SU-DHL-6 (cell line): ENCODE measurements around the gene ISX.
"Not testable (repeated sequence)": the region's sequence is repeated elsewhere in the genome, so short reads cannot be mapped to it uniquely, and the experiment has no call there.

Experiments
- H2AFZ ChIP-seq: fragments of 200-600 bp; sonication (generic); 2 replicates; pipeline ENCODE4 v1.6.1; 2014; ENCODE audit warnings: low read depth, mild to moderate bottlenecking, moderate library complexity, mixed read lengths, antibody characterized with exemption, low read length; ENCODE audit not compliant: severe bottlenecking
- H3F3A ChIP-seq: fragments of 200-600 bp; shearing (Covaris generic); 2 replicates; pipeline ENCODE4 v1.6.0; 2016; ENCODE audit warnings: antibody characterized with exemption, mild to moderate bottlenecking; ENCODE audit not compliant: insufficient read depth
- H3K27ac ChIP-seq: fragments of 200-600 bp; sonication (generic); 2 replicates; pipeline ENCODE4 v1.5.1; 2016; ENCODE audit warnings: low read depth, mild to moderate bottlenecking, low read length, moderate library complexity, mixed read lengths
- H3K27me3 ChIP-seq: fragments of 200-600 bp; sonication (generic), shearing (Covaris generic); 2 replicates; pipeline ENCODE4 v1.6.0; 2014; ENCODE audit warnings: mild to moderate bottlenecking, low read length
- H3K36me3 ChIP-seq: fragments of 200-600 bp; sonication (generic); 2 replicates; pipeline ENCODE4 v1.6.1; 2014; ENCODE audit warnings: mild to moderate bottlenecking, low read length, mixed read lengths
- H3K4me2 ChIP-seq: fragments of 300-600, 200-600 bp; shearing (Covaris generic), sonication (generic); 2 replicates; pipeline ENCODE4 v1.6.0; 2014; ENCODE audit warnings: low read length, low read depth, mild to moderate bottlenecking; ENCODE audit not compliant: poor library complexity, severe bottlenecking
- H3K4me3 ChIP-seq: fragments of 200-600 bp; sonication (generic); 2 replicates; pipeline ENCODE4 v1.5.1; 2014; ENCODE audit warnings: antibody characterized with exemption, low read length, mild to moderate bottlenecking, mixed read lengths; ENCODE audit not compliant: insufficient read depth, poor library complexity, severe bottlenecking
- H3K79me2 ChIP-seq: fragments of 200-600 bp; sonication (generic); 2 replicates; pipeline ENCODE4 v1.6.1; 2014; ENCODE audit warnings: mild to moderate bottlenecking, low read length, moderate library complexity; ENCODE audit not compliant: insufficient read depth
- H3K9ac ChIP-seq: fragments of 200-600 bp; sonication (generic); 2 replicates; pipeline ENCODE4 v1.7.0; 2014; ENCODE audit warnings: mild to moderate bottlenecking, low read length
- H3K9me2 ChIP-seq: fragments of 200-600 bp; sonication (generic); replicated peaks from 2 replicates; pipeline ENCODE4 v1.6.1; 2014; ENCODE audit warnings: low read length; ENCODE audit not compliant: insufficient read depth
- H3K9me3 ChIP-seq: fragments of 200-600 bp; sonication (generic); 2 replicates; pipeline ENCODE4 v1.6.1; 2014; ENCODE audit warnings: low read length, mixed read lengths; ENCODE audit not compliant: insufficient read depth
- H4K20me1 ChIP-seq: fragments of 200-600 bp; sonication (generic); 2 replicates; pipeline ENCODE4 v1.6.1; 2014; ENCODE audit warnings: low read depth, mild to moderate bottlenecking, antibody characterized with exemption, low read length, moderate library complexity, mixed read lengths
- CTCF ChIP-seq: fragments of 200-600 bp; sonication (generic); IDR thresholded peaks from one replicate; pipeline ENCODE4 v1.5.1; 2017; ENCODE audit warnings: antibody characterized with exemption, mild to moderate bottlenecking, low read length, moderate library complexity; ENCODE audit not compliant: insufficient read depth, poor library complexity, severe bottlenecking
- EZH2phosphoT487 ChIP-seq: fragments of 200-600 bp; sonication (generic), shearing (Covaris generic); conservative IDR thresholded peaks from 2 replicates; pipeline ENCODE4 v1.6.1; 2018; ENCODE audit warnings: mild to moderate bottlenecking, antibody characterized with exemption, low read length, moderate library complexity, mixed read lengths

The ISX gene

GRCh38 chr22:35044607-35045390 is 21.2 kb upstream of the ISX start:
- no peak overlapping the region for H3K27ac ChIP-seq
- no peak overlapping the region for H3K4me2 ChIP-seq
- no peaks in the 10 kb centered on the region for H3K27me3 ChIP-seq

GRCh38 chr22:35045451-35045850 is 20.5 kb upstream of the ISX start:
- no peaks in the 10 kb centered on the region for H3K27me3 ChIP-seq
- TF ChIP-seq EZH2phosphoT487 (no peak), CTCF (no peak)
- no peaks in the 10 kb centered on the region for H3K9me2 ChIP-seq
- no peak overlapping the region for H3K4me2 ChIP-seq
- no peaks in the 10 kb centered on the region for H3K79me2 ChIP-seq
- no peak overlapping the region for H2AFZ ChIP-seq
- no peaks in the 10 kb centered on the region for H4K20me1 ChIP-seq
- no peak overlapping the region for H3K9ac ChIP-seq
- no peaks in the 10 kb centered on the region for H3K9me3 ChIP-seq
- H3K4me3 ChIP-seq: no peak overlapping the region
- no peaks in the 10 kb centered on the region for H3F3A ChIP-seq
- no peak overlapping the region for H3K27ac ChIP-seq
- H3K36me3 ChIP-seq: no peaks in the 10 kb centered on the region

More at GRCh38 chr22:35044607-35045390, 21.2 kb upstream of the ISX start:
- Histone ChIP-seq H3K9me3 (no peaks in the 10 kb centered on the region), H3K9ac (no peak overlapping the region), H3K4me3 (no peak overlapping the region), H4K20me1 (no peaks in the 10 kb centered on the region), H2AFZ (no peak overlapping the region), H3K9me2 (no peaks in the 10 kb centered on the region), H3K79me2 (no peaks in the 10 kb centered on the region), H3F3A (no peaks in the 10 kb centered on the region), H3K36me3 (no peaks in the 10 kb centered on the region)
- no peak for TF ChIP-seq EZH2phosphoT487
- no peak for TF ChIP-seq CTCF

GRCh38 chr22:35046744-35047462 is 19.1 kb upstream of the ISX start:
- no peaks in the 10 kb centered on the region for H3K9me2 ChIP-seq
- H3F3A ChIP-seq: no peaks in the 10 kb centered on the region
- no peaks in the 10 kb centered on the region for H3K79me2 ChIP-seq
- TF ChIP-seq CTCF: no peak
- no peak for TF ChIP-seq EZH2phosphoT487
- H4K20me1 ChIP-seq: no peaks in the 10 kb centered on the region
- no peak overlapping the region for H3K27ac ChIP-seq
- no peak overlapping the region for H3K4me3 ChIP-seq
- no peak overlapping the region for H2AFZ ChIP-seq
- H3K36me3 ChIP-seq: no peaks in the 10 kb centered on the region
- no peaks in the 10 kb centered on the region for H3K27me3 ChIP-seq
- H3K4me2 ChIP-seq: no peak overlapping the region
- H3K9me3 ChIP-seq: no peaks in the 10 kb centered on the region
- H3K9ac ChIP-seq: no peak overlapping the region

GRCh38 chr22:35050038-35050437 is 15.9 kb upstream of the ISX start:
- H4K20me1 ChIP-seq, H3K27ac ChIP-seq, H3K79me2 ChIP-seq, H3K9ac ChIP-seq, H3K36me3 ChIP-seq, H3K4me3 ChIP-seq, H3K4me2 ChIP-seq, H3K27me3 ChIP-seq, H3F3A ChIP-seq, H3K9me2 ChIP-seq, H3K9me3 ChIP-seq, H2AFZ ChIP-seq: not testable (repeated sequence)
